HG02610 (cell line): ENCODE results near the gene INTS15.

ENCODE experiments used
- ATAC-seq: cut with Tn5 transposase; IDR thresholded peaks from one replicate; pipeline ENCODE4 v1.9.1; 2021; ENCODE audit warnings: mild to moderate bottlenecking, moderate library complexity; ENCODE audit not compliant: unreplicated experiment

The INTS15 gene

DNA sequence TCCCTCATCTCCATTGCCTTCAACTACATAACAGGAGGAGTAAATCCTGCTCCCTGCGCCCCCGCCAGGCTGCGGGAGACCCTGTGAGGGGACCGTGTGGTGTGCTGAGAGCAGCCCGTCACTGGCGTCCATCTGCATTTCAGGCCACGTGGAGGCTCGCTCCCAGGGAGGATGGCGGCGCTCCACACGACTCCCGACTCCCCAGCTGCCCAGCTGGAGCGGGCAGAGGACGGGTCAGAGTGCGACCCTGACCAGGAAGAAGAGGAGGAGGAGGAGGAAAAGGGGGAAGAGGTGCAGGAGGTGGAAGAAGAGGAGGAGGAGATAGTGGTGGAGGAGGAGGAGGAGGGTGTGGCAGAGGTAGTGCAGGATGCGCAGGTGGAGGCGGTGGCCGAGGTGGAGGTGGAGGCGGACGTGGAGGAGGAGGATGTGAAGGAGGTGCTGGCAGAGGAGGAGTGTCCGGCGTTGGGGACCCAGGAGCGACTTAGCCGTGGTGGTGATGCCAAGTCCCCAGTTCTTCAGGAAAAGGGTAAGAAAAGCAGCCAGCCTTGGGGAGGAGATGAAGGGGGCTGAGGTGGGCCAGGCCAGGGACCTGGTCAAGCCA, 52.5 kb downstream of the INTS15 start:
- ATAC-seq: no peak

DNA sequence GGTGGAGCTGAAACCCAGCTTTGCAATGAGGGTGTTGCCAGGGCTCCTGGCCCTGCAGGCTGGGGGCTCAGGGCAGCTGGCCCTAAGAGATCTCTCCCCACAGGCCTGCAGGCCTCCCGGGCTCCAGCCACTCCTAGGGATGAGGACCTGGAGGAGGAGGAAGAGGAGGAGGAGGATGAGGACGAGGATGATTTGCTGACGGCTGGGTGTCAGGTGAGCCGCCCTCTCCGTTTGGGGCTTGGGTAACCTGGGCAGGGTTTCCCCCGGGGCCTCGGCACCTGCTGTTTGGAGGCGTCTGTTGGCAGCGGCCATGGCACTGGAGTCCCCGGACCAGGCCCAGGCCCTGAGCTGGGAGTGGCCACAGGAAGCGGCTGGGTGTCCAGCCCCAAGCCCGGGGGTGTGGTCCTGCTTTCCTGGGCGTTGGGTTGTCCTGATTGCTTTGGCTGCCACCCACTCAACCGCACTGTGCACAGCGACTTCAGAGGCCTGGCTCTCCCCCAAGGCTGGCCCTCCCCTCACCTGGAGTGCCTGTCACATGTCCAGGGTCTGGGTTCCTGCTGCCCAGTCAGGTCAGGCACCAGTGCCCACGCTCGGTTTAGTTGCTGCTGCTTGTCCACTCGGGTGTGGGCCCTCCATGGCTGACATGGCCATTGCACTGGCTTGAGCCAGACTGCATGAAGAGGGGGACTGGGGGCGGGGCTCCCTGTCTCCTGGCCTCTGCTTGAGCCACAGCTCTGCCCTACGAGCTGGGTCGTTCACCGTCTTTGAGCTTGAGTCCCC, 53.2 kb downstream of the INTS15 start:
- no peak for ATAC-seq

DNA sequence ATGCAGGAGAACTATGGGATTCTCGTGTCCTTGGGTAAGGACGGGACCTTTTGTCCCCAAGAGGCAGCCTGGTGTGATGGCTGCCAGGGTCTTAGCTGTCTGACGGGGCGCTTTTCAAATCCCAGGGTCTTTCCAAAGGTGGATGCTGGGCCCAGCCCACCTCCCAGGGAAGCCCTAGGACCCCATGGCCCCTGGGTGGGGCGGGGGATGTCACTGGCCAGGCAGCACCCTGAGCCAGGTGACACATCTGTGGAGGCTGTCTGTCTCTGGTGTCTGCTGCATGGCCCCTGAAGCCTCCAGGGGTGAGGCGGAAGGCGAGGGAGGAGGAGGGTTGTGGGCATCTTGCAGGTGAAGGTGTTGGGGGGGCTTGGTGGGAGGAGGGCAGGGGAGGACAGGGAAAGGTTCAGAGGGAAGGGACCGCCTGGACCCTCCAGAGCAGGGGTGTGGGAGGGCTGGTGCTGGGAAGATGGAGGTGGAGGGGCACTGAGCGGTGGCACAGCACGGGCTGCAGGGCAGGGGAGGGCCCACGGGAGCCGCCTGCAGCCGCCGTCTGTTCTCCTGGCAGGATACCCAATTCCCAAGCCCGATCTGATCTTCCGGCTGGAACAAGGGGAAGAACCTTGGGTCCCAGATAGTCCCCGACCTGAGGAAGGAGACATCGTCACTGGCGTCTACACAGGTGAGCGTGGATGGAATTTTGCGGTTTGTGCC, 54.2 kb downstream of the INTS15 start:
- no peak for ATAC-seq

DNA sequence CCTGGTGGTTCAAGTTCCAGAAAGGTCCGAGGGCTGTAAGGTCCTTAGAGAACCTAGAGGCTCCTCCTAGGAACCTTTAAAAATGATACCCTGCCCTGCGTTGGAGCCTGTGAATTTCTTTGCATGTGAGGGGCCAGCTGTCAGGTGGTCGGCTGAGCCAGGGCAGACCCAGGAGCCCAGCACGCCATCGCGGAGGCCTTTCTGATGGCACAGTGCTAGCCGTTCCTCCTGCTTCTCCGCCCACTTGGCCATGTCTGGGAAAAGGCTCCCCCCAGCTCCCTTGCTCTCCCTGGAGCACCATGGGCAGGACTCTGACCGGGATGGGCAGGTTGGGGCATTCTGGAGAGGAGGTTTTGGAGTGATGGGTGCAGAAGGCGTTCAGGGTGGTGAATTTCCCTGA, 54.9 kb downstream of the INTS15 start:
- ATAC-seq: no peak

DNA sequence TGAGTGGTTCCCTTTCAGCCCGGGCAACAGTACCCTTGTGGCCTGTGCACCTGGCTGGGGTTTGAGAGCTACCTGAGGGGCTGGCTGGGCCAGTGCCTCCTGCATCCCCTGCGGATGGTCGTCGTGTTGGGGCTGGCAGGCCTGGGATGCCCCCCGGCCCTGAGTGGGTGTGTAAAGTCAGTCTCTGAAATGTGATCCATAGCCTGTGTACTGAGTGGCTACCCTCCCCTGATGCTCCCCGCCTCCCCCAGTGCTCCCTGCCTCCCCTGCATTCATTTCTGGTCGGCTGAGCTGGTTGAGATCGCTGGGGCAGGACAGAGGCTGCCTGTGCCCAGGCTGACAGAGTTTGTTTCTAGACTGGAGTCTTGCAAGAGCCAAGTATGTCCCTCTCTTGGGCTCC, 56.6 kb downstream of the INTS15 start:
- ATAC-seq: no peak

DNA sequence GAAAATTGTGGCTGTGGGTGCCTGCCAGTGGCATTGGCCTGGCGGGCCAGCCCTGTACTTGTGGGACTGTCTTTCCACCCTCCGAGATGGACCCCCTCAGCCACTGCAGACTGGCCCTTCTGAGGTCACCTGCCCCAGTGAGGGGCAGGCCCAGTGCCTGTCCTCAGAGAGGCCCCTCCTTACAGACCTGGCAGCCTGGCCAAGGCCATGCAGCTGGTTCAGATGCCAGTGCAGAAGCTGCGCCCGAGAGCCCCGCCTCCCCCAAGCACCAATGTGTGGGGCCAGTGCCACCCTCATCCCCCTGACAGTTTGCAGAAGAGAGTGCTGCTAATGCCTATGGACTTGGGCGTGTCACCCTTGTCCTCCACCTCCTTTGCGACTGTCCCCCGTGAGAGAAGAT, 57.3 kb downstream of the INTS15 start:
- ATAC-seq: no peak

DNA sequence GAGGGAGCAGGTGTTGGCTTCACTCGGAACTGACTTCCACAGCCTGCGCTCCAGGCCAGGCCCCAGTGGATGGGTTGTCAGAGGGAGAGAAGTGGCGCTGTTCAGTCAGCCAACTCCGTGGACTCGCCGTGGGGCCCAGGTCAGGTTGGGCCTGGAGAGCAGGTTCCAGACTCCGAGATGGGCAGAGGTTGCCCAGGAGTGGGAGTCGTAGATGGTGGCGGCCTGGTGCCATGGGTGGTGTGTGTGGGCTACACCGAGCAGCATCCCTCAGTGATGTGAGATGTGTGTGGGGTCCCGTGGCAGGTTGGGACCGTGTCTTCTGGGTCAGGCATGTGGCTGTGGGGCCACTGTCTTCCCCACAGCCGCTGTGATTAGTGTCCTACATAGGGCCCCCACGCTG, 57.7 kb downstream of the INTS15 start:
- ATAC-seq: no peak

DNA sequence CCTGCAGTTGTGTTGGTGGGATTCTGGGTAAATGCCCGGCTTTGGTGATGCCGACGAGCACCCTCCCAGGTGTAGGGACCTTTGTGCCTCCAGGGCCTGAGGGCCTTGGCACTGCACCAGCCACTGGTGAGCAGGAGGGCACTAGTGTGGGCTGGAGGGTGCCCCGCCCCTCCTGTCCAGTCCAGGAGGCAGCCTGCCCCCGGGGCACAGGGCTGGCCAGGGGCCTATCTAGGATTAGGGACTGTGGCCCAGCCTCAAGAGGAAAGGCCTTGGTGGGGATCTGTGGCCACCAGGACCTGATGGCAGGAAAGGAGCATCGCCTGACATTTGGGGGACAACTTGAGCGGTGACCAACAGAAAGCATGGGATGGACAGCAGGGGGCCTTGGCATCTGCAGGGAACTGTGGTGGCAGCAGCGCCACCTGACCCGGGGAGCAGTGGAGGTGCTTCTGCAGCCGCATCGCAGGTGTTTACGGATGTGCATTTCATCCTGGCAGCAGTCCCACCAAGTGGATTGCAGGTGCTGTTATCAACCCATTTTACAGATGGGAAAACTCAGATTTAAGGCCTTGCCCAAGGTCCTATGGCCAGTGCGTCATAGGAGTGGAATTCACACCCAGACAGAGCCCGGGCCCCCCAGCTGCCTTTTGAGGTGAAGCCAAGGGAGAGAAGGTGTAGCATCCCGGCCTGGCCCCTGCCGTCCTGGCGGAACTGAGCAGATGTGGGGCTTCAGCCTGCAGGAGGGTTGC, 58.4 kb downstream of the INTS15 start:
- no peak for ATAC-seq

DNA sequence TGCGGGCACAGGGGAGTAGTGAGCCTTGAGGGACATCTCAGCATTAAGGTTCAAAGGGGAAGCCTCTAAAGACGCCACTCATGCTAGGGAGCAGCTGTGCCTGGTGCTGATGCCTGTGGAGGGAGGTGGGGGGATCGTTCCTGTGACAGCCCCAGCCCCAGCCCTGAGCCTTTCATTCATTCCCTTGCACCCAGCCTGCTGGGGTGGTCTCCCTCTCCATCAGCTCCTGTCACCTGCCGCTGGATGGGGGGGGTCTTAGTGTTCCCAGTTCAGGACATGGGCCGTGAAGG, 58.9 kb downstream of the INTS15 start:
- ATAC-seq: no peak

DNA sequence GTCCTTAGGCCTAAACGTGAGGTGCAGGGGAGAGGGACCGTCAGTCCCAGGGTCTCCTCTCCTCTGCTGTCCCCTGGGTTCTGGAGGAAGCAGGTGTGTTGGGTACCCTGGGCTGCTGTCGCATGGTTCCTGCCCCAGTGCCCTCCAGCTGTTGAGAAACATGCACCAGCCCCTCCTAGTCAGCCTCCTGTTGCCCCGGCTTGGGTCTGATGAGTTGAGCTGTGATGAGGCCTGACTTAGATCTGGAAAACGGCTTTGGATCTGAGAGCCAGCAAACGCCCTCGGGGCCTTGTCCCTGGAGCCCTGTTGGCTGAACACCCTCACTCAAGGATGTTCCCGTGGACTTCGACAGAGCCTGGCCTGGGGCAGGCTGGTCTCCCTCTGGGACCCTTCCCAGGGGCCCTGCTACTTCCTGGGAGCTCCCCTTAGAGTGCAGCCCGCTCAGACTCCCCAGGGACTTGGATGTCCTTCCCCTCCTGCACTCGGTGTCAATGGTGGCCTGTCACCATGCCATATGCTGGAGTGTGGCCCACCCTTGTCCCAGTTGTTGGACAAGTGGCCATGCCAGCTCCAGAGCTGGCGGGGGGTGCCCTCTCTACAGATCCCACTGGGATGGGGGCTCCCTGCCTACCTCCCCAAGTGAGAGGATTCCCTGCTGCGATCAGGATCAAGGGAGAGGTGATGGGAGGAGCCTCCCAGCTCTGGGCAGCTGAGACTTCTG, 59.6 kb downstream of the INTS15 start:
- ATAC-seq: no peak

DNA sequence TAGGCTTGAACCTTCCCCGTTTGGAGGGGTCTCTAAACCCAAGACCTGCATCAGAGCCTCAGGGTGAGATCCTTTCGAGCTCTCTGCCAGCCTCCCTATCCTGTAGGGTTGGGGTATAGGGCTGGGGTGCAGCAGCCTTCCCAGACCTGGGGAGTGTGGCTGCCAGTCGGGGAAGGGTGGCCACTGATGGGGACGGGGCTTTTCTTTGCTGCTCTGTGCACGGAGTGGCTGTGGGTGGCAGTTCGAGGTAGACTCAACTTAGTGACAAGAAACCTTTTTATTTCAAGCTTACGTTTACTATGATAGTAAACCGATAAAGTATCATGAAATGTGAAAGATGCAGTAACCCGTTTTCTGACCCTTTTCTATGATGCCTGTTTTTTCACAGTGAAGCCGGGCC, 60.3 kb downstream of the INTS15 start:
- no peak for ATAC-seq

DNA sequence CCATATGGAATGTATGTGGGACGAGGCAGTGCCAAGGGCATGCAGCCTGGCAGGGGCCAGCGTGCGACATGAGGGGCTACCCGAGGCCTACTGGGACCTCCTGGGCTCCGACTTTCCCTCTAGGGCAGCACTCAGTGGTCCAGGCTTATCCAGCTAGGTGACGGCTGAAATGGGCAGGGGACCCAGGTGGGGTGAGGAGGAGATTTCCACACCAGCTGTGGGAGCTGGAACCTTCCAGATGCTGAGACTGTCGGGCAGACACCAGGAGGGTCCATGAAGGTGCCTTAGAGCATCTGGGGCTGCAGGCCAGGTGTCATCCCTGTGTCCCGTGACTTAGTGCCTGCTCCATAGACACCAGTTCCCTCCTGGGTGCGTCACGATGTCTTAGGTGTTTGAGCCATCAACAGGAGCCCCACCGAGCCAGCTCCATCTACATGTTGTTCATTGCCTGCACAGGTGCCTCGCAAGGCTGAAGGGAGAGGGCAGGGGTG, 60.7 kb downstream of the INTS15 start:
- no peak for ATAC-seq

DNA sequence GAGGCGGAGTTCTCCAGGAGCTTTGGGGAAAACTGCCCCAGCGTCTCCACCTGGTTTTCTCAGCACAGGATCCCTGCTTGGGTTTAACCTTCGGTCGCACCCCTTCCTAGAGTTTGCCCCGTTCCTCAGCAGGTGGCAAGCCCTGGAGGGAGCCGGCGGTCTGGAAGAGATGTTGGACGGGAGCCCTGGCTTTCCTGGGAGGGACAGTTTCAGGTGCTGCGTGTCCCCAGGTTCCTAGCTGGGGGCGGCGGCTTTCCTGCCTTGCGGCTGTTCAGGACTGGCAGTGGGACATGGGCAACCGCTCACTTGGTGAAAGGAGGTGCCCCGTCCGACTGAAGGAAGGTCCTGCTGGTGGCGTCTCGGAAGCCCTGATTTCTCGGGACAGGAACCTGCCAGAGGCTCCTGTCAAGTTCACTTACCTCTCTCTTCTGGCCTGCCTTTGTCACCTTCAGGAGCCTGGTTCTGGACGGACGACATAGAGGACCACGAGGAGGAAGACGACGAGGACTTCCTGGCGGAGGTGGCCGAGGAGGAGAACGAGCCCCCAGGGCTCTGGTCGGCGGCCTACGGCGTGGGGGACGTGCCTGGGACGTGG, 62.1 kb downstream of the INTS15 start:
- ATAC-seq: no peak

DNA sequence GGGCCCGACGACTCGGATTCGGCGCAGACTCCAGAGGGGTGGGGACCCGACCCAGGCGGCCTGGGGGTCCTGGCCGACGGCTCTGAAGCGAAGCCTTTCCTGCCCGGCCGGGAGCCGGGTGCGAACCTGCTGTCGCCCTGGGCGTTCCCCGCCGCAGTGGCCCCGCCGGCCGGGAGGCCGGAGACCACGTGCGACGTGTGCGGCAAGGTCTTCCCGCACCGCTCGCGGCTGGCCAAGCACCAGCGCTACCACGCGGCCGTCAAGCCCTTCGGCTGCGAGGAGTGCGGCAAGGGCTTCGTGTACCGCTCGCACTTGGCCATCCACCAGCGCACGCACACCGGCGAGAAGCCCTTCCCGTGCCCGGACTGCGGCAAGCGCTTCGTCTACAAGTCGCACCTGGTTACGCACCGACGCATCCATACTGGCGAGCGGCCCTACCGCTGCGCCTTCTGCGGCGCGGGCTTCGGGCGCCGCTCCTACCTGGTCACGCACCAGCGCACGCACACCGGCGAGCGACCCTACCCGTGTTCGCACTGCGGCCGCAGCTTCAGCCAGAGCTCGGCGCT, 62.7 kb downstream of the INTS15 start:
- no peak for ATAC-seq

DNA sequence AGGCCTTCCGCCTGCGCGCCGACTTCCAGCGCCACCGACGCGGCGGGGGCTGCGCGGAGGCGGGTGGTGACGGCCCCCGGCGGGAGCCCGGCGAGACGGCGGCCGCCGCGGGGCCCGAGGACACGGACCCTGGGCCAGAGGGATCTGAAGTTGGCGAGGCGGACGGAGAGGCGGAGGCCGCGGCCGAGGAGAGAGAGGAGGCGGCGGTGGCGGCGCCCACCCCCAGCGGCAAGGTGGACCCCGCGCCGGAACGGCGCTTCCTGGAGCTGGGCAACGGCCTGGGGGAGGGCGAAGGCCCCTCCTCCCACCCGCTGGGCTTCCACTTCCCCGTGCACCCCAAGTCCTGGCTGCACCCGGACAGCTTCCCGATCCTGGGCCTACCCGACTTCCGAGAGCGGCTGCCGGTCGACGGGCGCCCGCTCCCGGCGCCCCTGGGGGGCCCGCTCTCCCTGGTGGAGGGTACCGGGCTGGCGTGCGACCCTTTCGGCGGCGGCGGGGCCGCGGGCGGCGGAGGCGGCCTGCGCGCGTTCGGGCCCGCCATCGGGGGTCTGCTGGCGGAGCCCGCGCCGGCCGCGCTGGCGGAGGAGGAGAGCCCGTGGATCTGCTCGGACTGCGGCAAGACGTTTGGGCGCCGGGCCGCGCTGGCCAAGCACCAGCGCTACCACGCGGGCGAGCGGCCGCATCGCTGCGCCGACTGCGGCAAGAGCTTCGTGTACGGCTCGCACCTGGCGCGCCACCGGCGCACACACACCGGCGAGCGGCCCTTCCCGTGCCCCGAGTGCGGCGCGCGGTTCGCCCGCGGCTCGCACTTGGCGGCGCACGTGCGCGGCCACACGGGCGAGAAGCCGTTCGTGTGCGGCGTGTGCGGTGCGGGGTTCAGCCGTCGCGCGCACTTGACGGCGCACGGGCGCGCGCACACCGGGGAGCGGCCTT, 63.5 kb downstream of the INTS15 start:
- no peak for ATAC-seq

DNA sequence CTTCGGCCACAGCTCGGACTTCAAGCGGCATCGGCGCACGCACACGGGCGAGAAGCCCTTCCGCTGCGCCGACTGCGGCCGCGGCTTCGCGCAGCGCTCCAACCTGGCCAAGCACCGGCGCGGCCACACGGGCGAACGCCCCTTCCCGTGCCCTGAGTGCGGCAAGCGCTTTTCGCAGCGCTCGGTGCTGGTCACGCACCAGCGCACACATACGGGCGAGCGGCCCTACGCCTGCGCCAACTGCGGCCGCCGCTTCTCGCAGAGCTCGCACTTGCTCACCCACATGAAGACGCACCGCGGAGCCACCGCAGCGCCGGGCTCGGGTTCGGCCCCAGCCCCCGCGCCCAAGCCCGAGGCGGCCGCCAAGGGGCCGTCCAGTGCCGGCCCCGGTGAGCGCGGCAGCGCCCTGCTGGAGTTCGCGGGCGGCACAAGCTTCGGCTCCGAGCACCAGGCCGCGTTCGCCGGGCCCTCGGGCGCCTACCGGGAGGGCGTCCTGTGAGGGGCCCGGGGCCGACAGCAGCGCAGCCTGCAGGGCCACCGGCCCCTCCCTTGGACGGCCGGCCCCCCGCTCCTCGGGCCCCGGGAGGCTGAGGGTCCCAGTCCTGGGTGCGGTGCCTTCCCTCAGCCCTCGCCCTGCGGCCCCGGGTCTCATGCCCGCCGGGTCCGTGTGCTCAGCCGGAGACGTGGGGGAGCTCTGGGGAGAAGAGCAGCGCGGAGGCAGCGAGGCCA, 64.5 kb downstream of the INTS15 start:
- no peak for ATAC-seq

DNA sequence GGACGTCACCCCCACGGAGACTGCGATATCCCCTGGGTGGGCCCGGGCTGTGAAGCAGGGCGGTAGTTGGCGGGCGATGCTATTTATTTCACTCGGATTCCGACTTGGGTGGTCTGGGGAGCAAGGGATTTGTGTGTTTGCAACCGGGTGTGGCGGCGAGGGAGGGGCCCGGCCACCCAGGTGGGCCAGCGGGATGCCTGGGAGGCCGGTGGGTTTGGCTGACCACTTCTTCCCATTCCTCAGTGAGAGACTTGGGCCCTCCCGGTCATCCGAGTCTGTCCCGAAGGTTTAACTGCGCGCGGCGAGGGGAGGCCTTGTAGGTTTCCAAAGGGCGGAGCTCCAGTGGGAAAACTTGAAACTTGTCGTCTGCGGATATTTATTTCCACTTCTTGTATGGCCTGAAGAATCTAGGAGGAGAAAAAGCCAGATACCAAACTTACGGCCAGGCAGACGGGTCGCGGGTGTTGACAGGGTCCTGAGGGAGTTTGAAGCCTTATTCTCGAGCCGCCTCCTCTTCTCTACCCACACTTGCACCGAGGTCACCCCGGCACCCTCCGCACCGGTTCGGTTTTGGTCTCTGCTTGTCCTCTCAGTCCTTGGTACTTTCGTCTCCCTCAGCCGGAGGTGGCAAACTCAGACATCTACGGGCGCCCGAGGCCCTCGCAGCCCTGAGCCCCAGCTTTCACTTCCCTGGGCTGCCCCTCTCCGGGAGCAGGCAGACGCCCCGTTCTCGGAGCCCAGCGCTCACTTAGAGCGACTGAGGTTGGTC, 65.2 kb downstream of the INTS15 start:
- ATAC-seq: no peak
